ENCODE data around the gene PSORS1C2.

The PSORS1C2 gene

GRCh38 chr6:31129130-31129529 is 9.7 kb downstream of the PSORS1C2 start:
- DNase-seq (ENCODE audit: low spot score), result no peak
- Histone ChIP-seq H3K4me1 (ENCODE audit: insufficient read depth, poor library complexity, severe bottlenecking) (peaks cover 20% of the 10 kb centered on the region), H3K27me3 (ENCODE audit: insufficient read depth, poor library complexity, severe bottlenecking) (no peaks in the 10 kb centered on the region), H3K9me3 (ENCODE audit: severe bottlenecking) (no peaks in the 10 kb centered on the region), H3K27ac (ENCODE audit: poor library complexity, severe bottlenecking) (no peak overlapping the region), H3K4me3 (ENCODE audit: severe bottlenecking) (no peak overlapping the region), H3K36me3 (ENCODE audit: low read depth) (no peaks in the 10 kb centered on the region)
- TF ChIP-seq CTCF (IDR thresholded peaks at IDR 0.05; ENCODE audit: poor library complexity, severe bottlenecking), result no peak
- no peak for ATAC-seq (ENCODE audit: low read depth)

- ATAC-seq (ENCODE audit: low read depth) (0 out of 3 replicates have a peak, but pooled peaks have one; percentile 18), DNase-seq (ENCODE audit: low spot score) (no peak)
- Histone ChIP-seq H3K27ac (ENCODE audit: poor library complexity, severe bottlenecking) (no peak overlapping the region), H3K36me3 (ENCODE audit: low read depth) (no peaks in the 10 kb centered on the region), H3K9me3 (ENCODE audit: severe bottlenecking) (no peaks in the 10 kb centered on the region), H3K27me3 (ENCODE audit: insufficient read depth, poor library complexity, severe bottlenecking) (no peaks in the 10 kb centered on the region), H3K4me3 (ENCODE audit: severe bottlenecking) (no peak overlapping the region), H3K4me1 (ENCODE audit: insufficient read depth, poor library complexity, severe bottlenecking) (peaks cover 26% of the 10 kb centered on the region)
- TF ChIP-seq CTCF (IDR thresholded peaks at IDR 0.05; ENCODE audit: poor library complexity, severe bottlenecking), result peak; percentile 95
These were observed 10.7 kb downstream of the PSORS1C2 start for GRCh38 chr6:31128093-31128676.

GRCh38 chr6:31126396-31127175 is 12.3 kb downstream of the PSORS1C2 start:
- DNase-seq (ENCODE audit: low spot score) (no peak), ATAC-seq (ENCODE audit: low read depth) (no peak)
- Histone ChIP-seq H3K27ac (ENCODE audit: poor library complexity, severe bottlenecking) (peak overlapping the region; percentile 51), H3K9me3 (ENCODE audit: severe bottlenecking) (no peaks in the 10 kb centered on the region), H3K4me1 (ENCODE audit: insufficient read depth, poor library complexity, severe bottlenecking) (peaks cover 38% of the 10 kb centered on the region), H3K27me3 (ENCODE audit: insufficient read depth, poor library complexity, severe bottlenecking) (no peaks in the 10 kb centered on the region), H3K36me3 (ENCODE audit: low read depth) (no peaks in the 10 kb centered on the region), H3K4me3 (ENCODE audit: severe bottlenecking) (no peak overlapping the region)
- no peak for TF ChIP-seq CTCF (IDR thresholded peaks at IDR 0.05; ENCODE audit: poor library complexity, severe bottlenecking)

GRCh38 chr6:31125586-31126363 is 13.1 kb downstream of the PSORS1C2 start:
- Histone ChIP-seq H3K36me3 (ENCODE audit: low read depth) (no peaks in the 10 kb centered on the region), H3K4me3 (ENCODE audit: severe bottlenecking) (no peak overlapping the region), H3K9me3 (ENCODE audit: severe bottlenecking) (no peaks in the 10 kb centered on the region), H3K27me3 (ENCODE audit: insufficient read depth, poor library complexity, severe bottlenecking) (no peaks in the 10 kb centered on the region), H3K27ac (ENCODE audit: poor library complexity, severe bottlenecking) (peak overlapping the region; percentile 51), H3K4me1 (ENCODE audit: insufficient read depth, poor library complexity, severe bottlenecking) (peaks cover 38% of the 10 kb centered on the region)
- ATAC-seq (ENCODE audit: low read depth) (peak; percentile 60), DNase-seq (ENCODE audit: low spot score) (no peak)
- no peak for TF ChIP-seq CTCF (IDR thresholded peaks at IDR 0.05; ENCODE audit: poor library complexity, severe bottlenecking)

All from RWPE2 (cell line).